Suprapubic skin (tissue), 4 donors: Measurements from ENCODE around the gene IFNAR1. TPM values are rescaled to one million over a fixed set of nuclear protein-coding genes. Genes with fewer than 3 reads are reported as not detected.

Source experiments
- DNase-seq, 2 donors: peaks; one replicate each; pipeline ENCODE4 v3.0.0-alpha.2; 2019; ENCODE audit warnings: low spot score in 2 of 2
- H3K27ac ChIP-seq: fragments of 200-600 bp; sonication (generic); one replicate; pipeline ENCODE4 v1.5.1; 2019
- H3K27me3 ChIP-seq: fragments of 200-600 bp; sonication (generic); one replicate; pipeline ENCODE4 v1.5.1; 2019
- H3K36me3 ChIP-seq: fragments of 200-600 bp; sonication (generic); one replicate; pipeline ENCODE4 v1.5.1; 2019
- H3K4me1 ChIP-seq: fragments of 200-600 bp; sonication (generic); one replicate; pipeline ENCODE4 v1.5.1; 2019
- H3K4me3 ChIP-seq: fragments of 200-600 bp; sonication (generic); one replicate; pipeline ENCODE4 v1.5.1; 2019; ENCODE audit warnings: mild to moderate bottlenecking
- H3K9me3 ChIP-seq: fragments of 200-600 bp; sonication (generic); one replicate; pipeline ENCODE4 v1.5.1; 2019
- CTCF ChIP-seq, 2 donors: fragments of 200-600 bp in 1 of 2; fragments of 450-650 bp in 1 of 2; sonication (generic) in 1 of 2; IDR thresholded peaks; one replicate each; pipeline ENCODE4 v1.5.1; 2016 to 2019; ENCODE audit warnings: antibody characterized with exemption in 2 of 2, mild to moderate bottlenecking in 1 of 2, moderate library complexity in 1 of 2
- EP300 ChIP-seq: sonication (generic); formaldehyde crosslinking; IDR thresholded peaks from one replicate; pipeline ENCODE4 v1.6.1; 2017; ENCODE audit warnings: antibody characterized with exemption
- POLR2A ChIP-seq, 2 donors: fragments of 450-650 bp; IDR thresholded peaks; one replicate each; pipeline ENCODE4 v1.6.1; 2017; ENCODE audit warnings: antibody characterized with exemption in 2 of 2, mild to moderate bottlenecking in 2 of 2, moderate library complexity in 2 of 2
- POLR2AphosphoS5 ChIP-seq, 3 donors: sonication (generic); formaldehyde crosslinking; IDR thresholded peaks; one replicate each; pipeline ENCODE4 v1.6.1; 2017; ENCODE audit warnings: antibody characterized with exemption in 3 of 3
- WGBS: methylation state at CpG from one replicate; pipeline ENCODE4 v1.1.5; 2018; 5-methylcytosine and 5-hydroxymethylcytosine counted together
- total RNA-seq, 4 donors: library from RNA; depleted of rRNA; stranded (reverse); fragments of >200 nt; gene quantifications; one replicate each; pipeline ENCODE4 v1.1.0, GENCODE V29; 2016

Gene IFNAR1
- total RNA-seq, 4 donors from 2014 or later, result 15.9 to 37.3 (median 22.6) TPM

GRCh38 chr21:33305938-33306337 lies 18.8 kb upstream of the IFNAR1 start:
- TF ChIP-seq POLR2AphosphoS5 (IDR thresholded peaks at IDR 0.05), result no peak
- no peak for TF ChIP-seq EP300
- no peak for TF ChIP-seq POLR2A (IDR thresholded peaks at IDR 0.05)
- TF ChIP-seq CTCF (IDR thresholded peaks at IDR 0.05), result no peak
- peaks cover 6% of the 10 kb centered on the region for H3K4me1 ChIP-seq
- no peak overlapping the region for H3K4me3 ChIP-seq
- H3K9me3 ChIP-seq, result no peaks in the 10 kb centered on the region
- DNase-seq, result no peak
- H3K36me3 ChIP-seq, result no peaks in the 10 kb centered on the region
- WGBS, result 91% methylated on average over 2 of the region's 2 CpGs
- H3K27ac ChIP-seq, result no peak overlapping the region
- no peaks in the 10 kb centered on the region for H3K27me3 ChIP-seq

GRCh38 chr21:33308586-33309490 lies 15.9 kb upstream of the IFNAR1 start:
- H3K36me3 ChIP-seq, result no peaks in the 10 kb centered on the region
- H3K4me1 ChIP-seq, result no peaks in the 10 kb centered on the region
- H3K4me3 ChIP-seq, result no peak overlapping the region
- WGBS, result 33% methylated on average over 6 of the region's 6 CpGs
- no peak for TF ChIP-seq EP300
- no peak for TF ChIP-seq POLR2A (IDR thresholded peaks at IDR 0.05)
- TF ChIP-seq CTCF (IDR thresholded peaks at IDR 0.05), result no peak
- DNase-seq, result no peak
- H3K9me3 ChIP-seq, result no peaks in the 10 kb centered on the region
- no peak overlapping the region for H3K27ac ChIP-seq
- no peaks in the 10 kb centered on the region for H3K27me3 ChIP-seq

- H3K9me3 ChIP-seq, result no peaks in the 10 kb centered on the region
- H3K27me3 ChIP-seq, result no peaks in the 10 kb centered on the region
- no peak for DNase-seq
- H3K27ac ChIP-seq, result no peak overlapping the region
- H3K36me3 ChIP-seq, result no peaks in the 10 kb centered on the region
- H3K4me1 ChIP-seq, result no peaks in the 10 kb centered on the region
- WGBS, result 91% methylated on average over 1 of the region's 1 CpG
- no peak for TF ChIP-seq POLR2AphosphoS5 (IDR thresholded peaks at IDR 0.05)
- H3K4me3 ChIP-seq, result no peak overlapping the region
Observed at GRCh38 chr21:33309778-33310177, 15.0 kb upstream of the IFNAR1 start.

- DNase-seq, result no peak
- Histone ChIP-seq H3K27me3 (no peaks in the 10 kb centered on the region), H3K36me3 (no peaks in the 10 kb centered on the region), H3K9me3 (no peaks in the 10 kb centered on the region), H3K27ac (no peak overlapping the region), H3K4me1 (no peaks in the 10 kb centered on the region), H3K4me3 (no peak overlapping the region)
- WGBS, result 83% methylated on average over 3 of the region's 3 CpGs
- TF ChIP-seq CTCF (IDR thresholded peaks at IDR 0.05), result no peak
- no peak for TF ChIP-seq POLR2A (IDR thresholded peaks at IDR 0.05)
- no peak for TF ChIP-seq POLR2AphosphoS5 (IDR thresholded peaks at IDR 0.05)
- TF ChIP-seq EP300, result no peak
Observed at GRCh38 chr21:33312121-33312520, 12.6 kb upstream of the IFNAR1 start.

- H3K4me1 ChIP-seq, result no peaks in the 10 kb centered on the region
- no peaks in the 10 kb centered on the region for H3K36me3 ChIP-seq
- H3K27me3 ChIP-seq, result no peaks in the 10 kb centered on the region
- DNase-seq, result no peak
- no peak overlapping the region for H3K4me3 ChIP-seq
- no peaks in the 10 kb centered on the region for H3K9me3 ChIP-seq
- no peak overlapping the region for H3K27ac ChIP-seq
- TF ChIP-seq EP300, result no peak
- no peak for TF ChIP-seq CTCF (IDR thresholded peaks at IDR 0.05)
- TF ChIP-seq POLR2A (IDR thresholded peaks at IDR 0.05), result no peak
- no peak for TF ChIP-seq POLR2AphosphoS5 (IDR thresholded peaks at IDR 0.05)
- WGBS, result 86% methylated on average over 1 of the region's 1 CpG
Observed at GRCh38 chr21:33313183-33313582, 11.6 kb upstream of the IFNAR1 start.
